ENCODE data around the gene C13orf46.

- TF ChIP-seq POLR2A (IDR thresholded peaks at IDR 0.05; ENCODE audit: low read length) (no peak), GATA1 (IDR thresholded peaks at IDR 0.05; ENCODE audit: low read depth, low read length) (no peak)
These were observed 3.1 kb upstream of the C13orf46 start for GRCh38 chr13:113976711-113977684.
